ENCODE data around the gene SPHK2.

SPHK2 gene

DNA sequence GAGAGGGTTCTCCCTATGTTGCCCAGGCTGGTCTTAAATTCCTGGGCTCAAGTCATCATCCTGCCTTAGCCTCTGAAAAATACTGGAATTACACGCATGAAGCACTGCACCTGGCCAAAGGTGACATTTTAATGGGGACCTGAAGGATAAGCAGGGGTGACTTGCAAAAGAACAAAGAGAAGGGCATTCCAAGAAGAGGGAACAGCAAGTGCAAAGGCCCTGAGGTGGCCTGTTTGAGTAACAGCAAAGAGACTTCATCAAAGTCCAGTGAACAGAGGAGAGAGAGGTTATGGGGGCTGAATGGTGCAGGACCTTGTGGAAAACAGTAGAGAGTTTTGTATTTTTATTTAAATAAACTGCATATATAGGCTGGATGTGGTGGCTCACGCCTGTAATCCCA, 22.5 kb downstream of the SPHK2 start:
- peaks cover 7% of the 10 kb centered on the region for H3K4me1 ChIP-seq (ENCODE audit: insufficient read depth, insufficient read length)
- no peak overlapping the region for H3K4me3 ChIP-seq (ENCODE audit: insufficient read length, low read depth)
- peaks cover 12% of the 10 kb centered on the region for H3K27me3 ChIP-seq (ENCODE audit: insufficient read depth, insufficient read length)
- DNase-seq (ENCODE audit: low read depth, low spot score) = no peak
- TF ChIP-seq YY1 (IDR thresholded peaks at IDR 0.05; ENCODE audit: insufficient read depth, insufficient read length) (no peak), ZNF274 (IDR thresholded peaks at IDR 0.05; ENCODE audit: low read depth, low read length) (no peak), SUZ12 (IDR thresholded peaks at IDR 0.05; ENCODE audit: extremely low read depth, insufficient read depth, insufficient read length) (no peak)
- H3K9ac ChIP-seq (ENCODE audit: insufficient read length, low read depth) = no peak overlapping the region
- no peaks in the 10 kb centered on the region for H3K36me3 ChIP-seq (ENCODE audit: insufficient read depth, insufficient read length, low read length)
- H3K9me3 ChIP-seq (ENCODE audit: insufficient read depth, low read length) = no peaks in the 10 kb centered on the region

DNA sequence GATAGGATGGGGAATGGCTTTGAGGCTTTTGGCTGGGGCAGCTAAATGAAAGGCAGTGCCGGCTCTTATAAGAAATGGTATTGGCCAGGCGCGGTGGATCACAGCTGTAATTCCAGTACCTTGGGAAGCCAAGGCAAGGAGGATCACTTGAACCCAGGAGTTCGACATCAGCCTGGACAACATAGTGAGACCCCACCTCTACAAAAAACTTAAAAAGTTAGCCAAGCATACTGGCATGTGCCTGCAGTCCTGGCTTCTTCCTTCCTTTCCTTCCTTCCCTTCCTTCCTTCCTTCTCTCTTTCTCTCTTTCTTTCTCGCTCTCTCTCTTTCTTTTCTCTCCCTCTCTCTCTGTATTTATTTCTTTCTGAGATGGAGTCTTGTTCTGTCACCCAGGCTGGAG, 23.6 kb downstream of the SPHK2 start:
- Histone ChIP-seq H3K36me3 (ENCODE audit: insufficient read depth, insufficient read length, low read length) (no peaks in the 10 kb centered on the region), H3K9ac (ENCODE audit: insufficient read length, low read depth) (no peak overlapping the region), H3K27me3 (ENCODE audit: insufficient read depth, insufficient read length) (peaks cover 11% of the 10 kb centered on the region), H3K4me1 (ENCODE audit: insufficient read depth, insufficient read length) (peaks cover 7% of the 10 kb centered on the region), H3K4me3 (ENCODE audit: insufficient read length, low read depth) (no peak overlapping the region), H3K9me3 (ENCODE audit: insufficient read depth, low read length) (no peaks in the 10 kb centered on the region)
- DNase-seq (ENCODE audit: low read depth, low spot score) = no peak
- no peak for TF ChIP-seq ZNF274 (IDR thresholded peaks at IDR 0.05; ENCODE audit: low read depth, low read length)
- TF ChIP-seq SUZ12 (IDR thresholded peaks at IDR 0.05; ENCODE audit: extremely low read depth, insufficient read depth, insufficient read length) = no peak
- TF ChIP-seq YY1 (IDR thresholded peaks at IDR 0.05; ENCODE audit: insufficient read depth, insufficient read length) = no peak

DNA sequence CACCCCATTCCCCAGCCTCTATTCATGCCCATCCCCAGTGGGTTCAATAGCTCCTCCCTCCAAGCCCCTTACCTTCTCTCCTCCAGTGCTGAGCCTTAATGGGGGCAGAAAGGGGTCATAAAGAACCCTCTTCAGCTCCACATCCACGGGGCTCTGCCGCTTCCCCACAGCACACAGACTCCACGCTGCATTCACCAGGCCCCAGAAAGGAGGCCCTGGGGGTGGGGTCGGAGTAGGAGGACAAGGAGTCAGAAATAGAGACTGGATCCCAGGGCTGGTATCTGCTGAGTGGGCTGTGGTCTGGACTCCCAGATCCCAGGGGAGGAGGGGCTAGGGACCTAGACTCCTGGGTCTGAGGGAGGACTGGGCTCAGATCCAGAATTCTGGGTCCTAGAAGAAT, 25.0 kb downstream of the SPHK2 start:
- no peak for DNase-seq (ENCODE audit: low read depth, low spot score)
- TF ChIP-seq YY1 (IDR thresholded peaks at IDR 0.05; ENCODE audit: insufficient read depth, insufficient read length) (no peak), SUZ12 (IDR thresholded peaks at IDR 0.05; ENCODE audit: extremely low read depth, insufficient read depth, insufficient read length) (no peak), ZNF274 (IDR thresholded peaks at IDR 0.05; ENCODE audit: low read depth, low read length) (no peak)
- H3K4me3 ChIP-seq (ENCODE audit: insufficient read length, low read depth) = peak overlapping the region; percentile 65
- H3K4me1 ChIP-seq (ENCODE audit: insufficient read depth, insufficient read length) = peaks cover 5% of the 10 kb centered on the region
- H3K27me3 ChIP-seq (ENCODE audit: insufficient read depth, insufficient read length) = peaks cover 8% of the 10 kb centered on the region
- H3K36me3 ChIP-seq (ENCODE audit: insufficient read depth, insufficient read length, low read length) = no peaks in the 10 kb centered on the region
- peak overlapping the region; percentile 57 for H3K9ac ChIP-seq (ENCODE audit: insufficient read length, low read depth)
- no peaks in the 10 kb centered on the region for H3K9me3 ChIP-seq (ENCODE audit: insufficient read depth, low read length)

DNA sequence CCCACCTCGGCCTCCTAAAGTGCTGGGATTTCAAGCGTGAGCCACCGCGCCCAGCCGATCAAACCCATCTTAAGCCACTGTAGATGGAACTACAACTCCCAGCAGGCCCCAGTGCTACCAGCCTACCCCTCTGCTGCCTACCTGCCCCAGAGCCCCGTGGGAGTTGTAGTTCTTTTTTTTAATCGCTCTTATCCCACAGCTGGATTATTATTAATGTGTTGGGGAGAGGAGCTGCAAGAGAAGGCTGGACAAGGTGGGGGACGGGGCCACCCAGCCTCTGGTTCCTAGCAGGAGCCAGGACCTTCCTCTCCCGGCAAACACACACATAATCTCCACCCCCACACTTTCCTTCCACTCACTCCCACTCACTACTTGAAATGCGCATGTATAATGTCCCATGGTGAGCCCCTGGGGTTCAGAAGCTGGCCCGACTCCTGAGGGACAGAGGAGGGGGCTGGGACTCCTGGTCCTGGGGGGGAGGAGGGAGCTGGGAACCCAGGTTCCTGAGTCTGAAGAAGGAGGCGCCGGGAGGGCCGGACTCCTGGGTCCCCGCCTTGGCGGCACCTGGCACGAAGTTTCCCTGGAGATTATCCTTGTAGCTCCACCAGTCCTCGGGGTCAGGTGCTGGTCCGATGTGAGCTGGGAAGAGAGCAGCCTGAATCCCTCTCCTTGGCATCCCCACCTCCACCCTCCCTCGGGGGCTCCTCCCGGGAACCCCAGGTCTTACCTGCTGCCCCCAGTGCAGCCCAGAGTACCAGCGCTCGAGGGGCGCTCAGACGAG, 25.7 kb downstream of the SPHK2 start:
- H3K36me3 ChIP-seq (ENCODE audit: insufficient read depth, insufficient read length, low read length) = no peaks in the 10 kb centered on the region
- peak overlapping the region; percentile 83 for H3K9ac ChIP-seq (ENCODE audit: insufficient read length, low read depth)
- DNase-seq (ENCODE audit: low read depth, low spot score) = no peak
- peaks cover 3% of the 10 kb centered on the region for H3K4me1 ChIP-seq (ENCODE audit: insufficient read depth, insufficient read length)
- no peaks in the 10 kb centered on the region for H3K9me3 ChIP-seq (ENCODE audit: insufficient read depth, low read length)
- peak overlapping the region; percentile 65 for H3K4me3 ChIP-seq (ENCODE audit: insufficient read length, low read depth)
- H3K27me3 ChIP-seq (ENCODE audit: insufficient read depth, insufficient read length) = peaks cover 1% of the 10 kb centered on the region
- TF ChIP-seq SUZ12 (IDR thresholded peaks at IDR 0.05; ENCODE audit: extremely low read depth, insufficient read depth, insufficient read length) (no peak), YY1 (IDR thresholded peaks at IDR 0.05; ENCODE audit: insufficient read depth, insufficient read length) (no peak), ZNF274 (IDR thresholded peaks at IDR 0.05; ENCODE audit: low read depth, low read length) (no peak)

DNA sequence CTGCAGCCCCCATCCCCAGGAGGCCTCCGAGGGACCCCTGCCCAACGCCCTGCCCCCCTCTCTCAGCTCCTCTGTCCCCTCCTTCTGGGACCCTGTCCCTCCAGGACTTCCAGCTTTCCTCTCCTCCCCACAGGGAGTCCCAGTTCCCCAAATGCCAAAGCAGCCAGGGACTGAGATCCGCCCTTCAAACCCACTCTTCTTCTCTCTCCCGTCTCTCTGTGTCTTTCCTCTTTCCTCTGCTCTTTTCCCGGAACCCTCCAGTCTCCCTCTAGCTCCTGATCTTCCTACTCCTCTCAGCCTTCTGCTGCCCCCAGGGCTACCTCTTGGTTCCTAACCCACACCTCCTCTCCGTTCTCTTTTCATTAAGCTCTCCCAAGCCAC, 26.3 kb downstream of the SPHK2 start:
- DNase-seq (ENCODE audit: low read depth, low spot score) = no peak
- no peak for TF ChIP-seq YY1 (IDR thresholded peaks at IDR 0.05; ENCODE audit: insufficient read depth, insufficient read length)
- TF ChIP-seq SUZ12 (IDR thresholded peaks at IDR 0.05; ENCODE audit: extremely low read depth, insufficient read depth, insufficient read length) = no peak
- no peak for TF ChIP-seq ZNF274 (IDR thresholded peaks at IDR 0.05; ENCODE audit: low read depth, low read length)
- Histone ChIP-seq H3K9ac (ENCODE audit: insufficient read length, low read depth) (peak overlapping the region; percentile 83), H3K9me3 (ENCODE audit: insufficient read depth, low read length) (no peaks in the 10 kb centered on the region), H3K27me3 (ENCODE audit: insufficient read depth, insufficient read length) (no peaks in the 10 kb centered on the region), H3K4me3 (ENCODE audit: insufficient read length, low read depth) (peak overlapping the region; percentile 65), H3K36me3 (ENCODE audit: insufficient read depth, insufficient read length, low read length) (no peaks in the 10 kb centered on the region), H3K4me1 (ENCODE audit: insufficient read depth, insufficient read length) (peaks cover 3% of the 10 kb centered on the region)

DNA sequence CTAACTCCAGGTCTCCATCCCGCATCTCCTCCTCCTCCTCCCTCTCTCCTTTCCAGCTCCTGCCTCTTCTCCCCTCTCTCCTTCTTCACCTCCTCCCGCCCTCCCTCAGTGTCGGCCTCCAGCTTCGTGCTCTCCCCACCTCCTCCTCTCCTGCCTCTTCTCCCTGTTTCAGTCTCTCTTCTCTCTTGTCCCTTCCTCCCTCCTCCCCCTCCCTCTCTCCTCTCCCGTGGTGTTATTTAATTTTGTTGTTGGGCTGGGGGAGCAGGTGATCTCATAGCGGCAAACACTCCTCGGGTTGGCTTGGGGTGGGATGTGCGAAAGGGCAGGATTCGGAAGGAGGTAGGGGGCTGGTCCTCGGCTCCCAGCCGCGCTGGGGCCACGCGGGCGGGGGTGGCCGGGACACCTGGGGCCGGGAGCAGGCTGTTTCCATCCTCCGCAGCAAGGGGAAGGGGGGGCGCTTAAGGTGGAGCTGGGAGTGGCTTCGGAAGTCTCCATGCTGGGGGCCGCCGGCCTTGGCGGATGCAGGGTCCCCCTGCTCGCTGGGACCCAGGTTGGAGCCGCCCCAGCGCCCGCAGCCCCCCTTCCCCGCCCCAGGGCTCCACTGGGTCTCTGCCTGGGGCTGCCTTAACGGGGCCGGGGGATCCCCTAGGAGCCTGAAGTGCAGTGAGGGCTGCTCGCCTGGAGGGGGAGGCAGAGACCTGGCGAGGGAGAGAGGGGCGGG, 26.9 kb downstream of the SPHK2 start, which contains the start of gene CA11:
CA11 (minus strand) TSS at position 187 of the 721 bp plus-strand sequence. CDS start 555 bp downstream, outside the sequence.
- Histone ChIP-seq H3K9ac (ENCODE audit: insufficient read length, low read depth) (peak within 1 kb of the TSS; percentile 83), H3K9me3 (ENCODE audit: insufficient read depth, low read length) (no peaks in the 10 kb centered on the region), H3K36me3 (ENCODE audit: insufficient read depth, insufficient read length, low read length) (no peaks in the 10 kb centered on the region), H3K4me3 (ENCODE audit: insufficient read length, low read depth) (peak within 1 kb of the TSS; percentile 65), H3K27me3 (ENCODE audit: insufficient read depth, insufficient read length) (no peaks in the 10 kb centered on the region), H3K4me1 (ENCODE audit: insufficient read depth, insufficient read length) (peaks cover 3% of the 10 kb centered on the region)
- TF ChIP-seq YY1 (IDR thresholded peaks at IDR 0.05; ENCODE audit: insufficient read depth, insufficient read length) (no peak), SUZ12 (IDR thresholded peaks at IDR 0.05; ENCODE audit: extremely low read depth, insufficient read depth, insufficient read length) (no peak), ZNF274 (IDR thresholded peaks at IDR 0.05; ENCODE audit: low read depth, low read length) (no peak)
- DNase-seq (ENCODE audit: low read depth, low spot score) = no peak

DNA sequence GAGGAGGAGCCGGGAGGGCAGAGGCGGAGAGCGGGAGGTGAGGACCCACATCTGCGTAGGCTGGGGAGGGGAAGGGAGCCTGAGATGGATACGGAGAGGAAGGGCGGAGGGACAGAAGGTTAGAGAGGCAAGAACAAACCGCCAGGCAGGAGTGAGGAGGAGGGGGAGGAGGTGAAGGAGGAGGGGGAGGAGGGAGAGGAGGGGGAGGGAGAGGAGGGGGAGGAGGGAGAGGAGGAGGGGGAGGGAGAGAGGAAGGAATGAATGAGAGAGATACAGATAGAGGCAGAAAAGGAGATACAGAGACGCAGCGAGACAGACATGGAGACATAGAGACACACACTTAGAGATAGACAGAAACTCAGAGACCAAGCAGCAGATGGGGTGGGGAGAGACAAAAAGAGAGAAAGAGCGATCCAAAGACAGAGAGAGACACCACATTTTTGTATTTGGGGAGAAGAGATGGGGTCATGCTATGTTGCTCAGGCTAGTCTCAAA, 27.5 kb downstream of the SPHK2 start:
- H3K4me1 ChIP-seq (ENCODE audit: insufficient read depth, insufficient read length) = peaks cover 3% of the 10 kb centered on the region
- H3K4me3 ChIP-seq (ENCODE audit: insufficient read length, low read depth) = no peak overlapping the region
- no peaks in the 10 kb centered on the region for H3K9me3 ChIP-seq (ENCODE audit: insufficient read depth, low read length)
- no peaks in the 10 kb centered on the region for H3K36me3 ChIP-seq (ENCODE audit: insufficient read depth, insufficient read length, low read length)
- DNase-seq (ENCODE audit: low read depth, low spot score) = peak; percentile 85
- no peak overlapping the region for H3K9ac ChIP-seq (ENCODE audit: insufficient read length, low read depth)
- TF ChIP-seq ZNF274 (IDR thresholded peaks at IDR 0.05; ENCODE audit: low read depth, low read length) (no peak), YY1 (IDR thresholded peaks at IDR 0.05; ENCODE audit: insufficient read depth, insufficient read length) (no peak), SUZ12 (IDR thresholded peaks at IDR 0.05; ENCODE audit: extremely low read depth, insufficient read depth, insufficient read length) (no peak)
- no peaks in the 10 kb centered on the region for H3K27me3 ChIP-seq (ENCODE audit: insufficient read depth, insufficient read length)
